CD4-positive, alpha-beta T cell treated with Interleukin-17A for 4 hours (primary cell): ENCODE data around the gene RPS6KA2.
A peak's percentile ranks its signal among the peaks of the same experiment; 100 is the strongest.

Source experiments
- DNase-seq: peaks from one replicate; pipeline ENCODE4 v3.0.0-alpha.2; 2020; ENCODE audit warnings: mixed read lengths

The RPS6KA2 gene

DNA sequence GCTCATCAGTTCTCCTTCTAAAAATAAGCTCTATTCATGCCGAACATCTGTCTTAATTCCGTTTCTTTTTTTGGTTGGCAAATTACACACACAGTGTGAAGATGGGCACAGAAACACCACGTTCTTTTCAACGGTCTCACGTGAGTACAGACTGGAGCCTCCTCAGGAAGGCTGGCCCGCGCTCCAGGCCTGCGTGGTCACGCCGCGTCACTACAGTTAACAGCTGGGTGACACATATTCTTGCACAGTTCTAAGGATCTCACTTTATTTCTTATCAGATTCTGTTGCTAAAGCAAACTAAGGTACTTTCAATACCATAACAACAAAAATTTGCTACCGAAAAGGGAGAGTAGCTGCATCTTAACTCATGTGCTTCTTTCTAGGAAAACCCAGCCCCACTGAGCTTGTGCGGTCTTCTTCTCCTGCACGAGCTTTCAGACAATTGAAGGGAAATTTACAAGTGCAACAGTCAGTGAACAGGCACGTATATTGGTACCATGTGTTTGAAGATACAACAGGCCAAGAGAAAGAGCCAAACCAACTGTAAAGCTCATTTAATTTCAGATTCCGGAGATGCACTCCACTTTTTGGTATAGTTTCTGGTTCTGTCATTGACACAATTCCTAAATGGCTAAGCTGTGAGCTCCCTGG is 188.7 kb downstream of the RPS6KA2 start:
- no peak for DNase-seq

DNA sequence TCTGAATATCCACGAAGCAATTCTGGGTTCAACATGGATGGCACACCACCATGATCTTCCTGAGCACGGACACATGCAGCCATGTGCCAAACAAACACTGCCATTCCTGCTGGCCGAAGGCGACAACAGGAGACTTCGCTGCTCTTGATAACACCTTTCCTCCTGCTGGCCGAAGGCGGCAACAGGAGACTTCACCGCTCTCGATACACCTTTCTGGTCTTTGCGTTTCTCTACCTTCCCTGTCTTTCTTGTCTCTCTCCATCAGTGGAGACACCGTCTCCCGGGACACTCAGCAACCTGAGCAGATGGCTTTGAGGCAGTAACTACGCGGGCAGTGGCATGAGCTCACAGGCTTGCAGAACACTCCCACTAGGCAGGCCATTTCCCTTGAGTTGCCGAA is 189.4 kb downstream of the RPS6KA2 start:
- no peak for DNase-seq

DNA sequence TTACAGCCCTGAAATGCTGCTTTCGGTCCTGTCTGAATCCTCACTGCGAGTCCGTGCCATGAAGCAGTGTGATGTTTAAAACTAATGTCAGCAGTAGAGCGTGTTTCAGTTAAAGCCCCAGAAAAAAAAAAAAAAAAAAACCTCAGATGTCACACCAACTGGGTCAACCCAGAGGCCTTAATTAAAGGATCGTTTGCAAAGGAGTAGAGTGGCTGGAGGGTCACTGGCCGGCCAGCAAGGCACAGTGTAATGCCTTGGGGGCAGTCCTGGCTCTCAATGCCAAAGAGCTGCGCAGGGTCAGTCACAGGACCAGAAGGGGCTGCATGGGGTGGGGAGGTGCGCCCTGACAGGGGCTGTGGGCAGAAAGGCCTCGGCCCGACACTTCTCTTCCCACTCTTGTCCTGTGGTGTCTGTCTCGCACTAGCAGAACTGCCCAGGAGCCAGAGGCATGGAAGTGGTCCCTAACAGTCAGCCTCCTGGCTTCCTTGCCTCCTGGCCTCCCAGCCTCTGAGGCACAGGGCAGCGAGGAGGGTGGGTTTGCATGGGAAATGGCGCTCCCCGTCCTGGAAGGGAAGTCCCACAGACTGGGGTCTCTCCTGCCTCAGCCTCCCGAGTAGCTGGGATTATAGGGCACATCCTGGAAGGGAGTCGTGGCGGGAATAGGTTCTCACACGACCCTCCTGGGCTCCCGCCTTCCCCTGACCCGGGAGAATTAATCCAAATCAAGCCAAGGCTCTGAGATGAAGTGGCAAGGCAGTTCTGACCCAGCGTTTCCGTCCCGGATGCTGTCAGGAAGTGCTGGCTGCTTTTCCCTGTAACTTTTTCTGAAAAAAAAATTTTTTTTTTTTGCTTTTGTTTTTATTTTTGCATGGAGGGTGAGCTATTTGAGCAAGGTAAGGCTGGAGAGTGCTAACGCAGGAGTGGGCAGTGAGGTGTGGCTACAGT is 190.6 kb downstream of the RPS6KA2 start:
- DNase-seq, result no peak

DNA sequence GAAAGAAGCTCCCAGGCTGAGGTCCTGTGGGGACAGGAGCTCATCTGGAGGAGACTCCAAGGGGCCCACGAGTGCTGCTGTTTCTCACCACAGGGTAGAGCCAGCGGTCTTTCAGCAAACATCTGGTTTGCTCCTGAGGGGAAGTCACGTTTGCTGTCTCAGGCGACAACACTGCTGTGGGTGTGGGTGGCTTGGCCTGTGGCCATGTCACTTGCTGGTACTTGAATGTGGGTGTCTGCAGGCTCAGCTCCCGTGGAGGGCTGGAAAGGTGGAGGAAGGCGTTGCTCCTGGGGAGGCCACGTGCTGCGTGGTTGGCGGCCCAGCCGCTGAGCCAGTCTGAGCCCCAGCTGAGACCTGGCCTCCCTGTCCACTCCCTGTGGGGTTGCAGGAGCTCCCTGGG is 191.5 kb downstream of the RPS6KA2 start:
- DNase-seq, result peak; percentile 70

DNA sequence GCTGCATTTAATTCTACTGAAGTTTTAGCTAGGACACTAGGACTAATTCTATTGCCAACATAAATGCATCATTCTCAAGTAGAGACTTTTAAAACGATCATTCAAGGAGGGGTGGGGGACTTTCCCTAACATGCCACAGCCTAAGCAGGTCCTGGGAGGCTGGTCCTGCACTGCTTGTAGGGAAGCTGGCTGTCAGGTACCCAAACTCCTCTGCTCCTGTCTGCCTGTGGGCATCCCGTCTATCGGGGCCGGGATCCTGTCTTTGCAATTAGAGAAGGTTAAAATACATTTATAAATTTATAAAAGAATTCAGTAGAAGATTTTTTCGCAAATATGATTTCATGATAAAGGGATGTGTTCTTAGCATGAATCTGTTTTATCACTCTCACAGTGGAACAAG is 192.7 kb downstream of the RPS6KA2 start:
- DNase-seq, result no peak

DNA sequence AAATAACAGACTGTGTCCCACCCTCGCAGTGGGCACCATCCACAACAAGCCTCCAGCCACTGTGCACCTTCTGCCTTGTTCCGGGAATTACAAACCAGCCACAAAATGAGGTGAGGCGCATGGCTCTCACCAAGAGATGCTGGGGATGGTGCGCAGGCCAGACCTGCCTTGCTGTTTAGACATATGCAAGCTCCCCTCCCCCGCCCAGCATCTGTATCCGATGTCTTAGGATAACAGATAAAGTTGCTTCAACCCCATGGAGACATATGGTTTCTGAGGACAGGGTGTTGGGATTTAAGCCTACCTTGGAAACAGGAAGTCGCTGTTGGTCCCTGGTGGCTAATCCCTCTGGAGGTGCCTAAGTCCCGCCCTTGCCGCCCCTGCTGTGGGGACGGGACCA is 194.0 kb downstream of the RPS6KA2 start:
- DNase-seq, result no peak

DNA sequence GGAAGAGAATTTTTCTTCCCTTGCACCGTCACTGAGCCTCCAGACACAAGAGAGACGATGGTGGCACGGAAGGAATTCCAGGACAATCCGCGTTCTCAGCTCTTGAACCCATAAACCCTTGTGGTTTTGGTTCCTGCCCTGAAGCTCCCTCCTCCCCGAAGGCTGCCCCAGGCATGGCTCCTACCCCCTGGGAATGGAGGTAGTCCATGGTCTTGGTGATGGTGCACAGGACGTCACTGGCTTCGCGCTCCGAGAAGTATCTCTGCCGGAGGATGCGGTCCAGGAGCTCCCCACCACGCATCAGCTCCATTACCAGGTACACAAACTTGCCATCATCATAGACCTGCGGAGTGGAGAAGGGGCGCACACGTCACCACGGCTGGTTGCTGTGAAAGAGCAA is 196.8 kb downstream of the RPS6KA2 start:
- DNase-seq, result no peak

DNA sequence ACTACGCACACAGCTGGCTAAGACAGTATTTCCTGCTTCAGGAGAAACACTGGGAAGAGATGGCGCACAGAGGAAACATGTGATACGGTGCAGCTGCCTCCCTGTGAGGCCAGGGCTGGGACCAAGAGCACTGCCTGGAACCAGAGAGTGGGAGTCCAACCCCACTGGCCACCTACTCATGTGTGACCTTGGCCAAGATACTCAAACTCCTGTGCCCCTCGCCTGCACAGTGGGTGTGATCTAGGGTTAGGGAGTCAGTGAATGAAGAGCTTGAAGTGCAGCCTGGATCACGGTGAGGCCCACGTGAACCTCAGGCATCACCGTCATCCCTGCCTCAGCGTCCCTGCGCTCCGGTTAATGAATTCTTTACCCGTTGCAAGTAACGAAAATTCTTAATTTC is 202.6 kb downstream of the RPS6KA2 start:
- DNase-seq, result no peak

DNA sequence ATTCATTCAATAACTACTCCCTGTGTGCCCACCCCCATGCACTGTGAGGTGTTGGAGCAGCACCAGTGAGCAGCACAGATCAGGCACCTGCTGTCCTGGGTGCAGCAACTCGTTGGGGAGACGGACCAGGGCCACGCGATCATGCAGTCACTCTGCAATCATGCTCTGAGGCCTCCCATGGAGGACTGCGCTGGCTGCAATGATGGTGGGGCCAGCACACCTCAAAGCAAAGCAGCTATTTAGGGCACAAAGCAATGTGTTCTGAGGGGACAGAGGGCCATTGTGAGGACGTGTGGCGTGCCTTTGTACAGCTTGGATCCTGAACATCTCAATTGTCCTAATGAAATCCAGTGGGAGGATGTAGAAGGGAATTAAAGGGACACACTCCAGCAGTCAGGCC is 203.3 kb downstream of the RPS6KA2 start:
- no peak for DNase-seq

DNA sequence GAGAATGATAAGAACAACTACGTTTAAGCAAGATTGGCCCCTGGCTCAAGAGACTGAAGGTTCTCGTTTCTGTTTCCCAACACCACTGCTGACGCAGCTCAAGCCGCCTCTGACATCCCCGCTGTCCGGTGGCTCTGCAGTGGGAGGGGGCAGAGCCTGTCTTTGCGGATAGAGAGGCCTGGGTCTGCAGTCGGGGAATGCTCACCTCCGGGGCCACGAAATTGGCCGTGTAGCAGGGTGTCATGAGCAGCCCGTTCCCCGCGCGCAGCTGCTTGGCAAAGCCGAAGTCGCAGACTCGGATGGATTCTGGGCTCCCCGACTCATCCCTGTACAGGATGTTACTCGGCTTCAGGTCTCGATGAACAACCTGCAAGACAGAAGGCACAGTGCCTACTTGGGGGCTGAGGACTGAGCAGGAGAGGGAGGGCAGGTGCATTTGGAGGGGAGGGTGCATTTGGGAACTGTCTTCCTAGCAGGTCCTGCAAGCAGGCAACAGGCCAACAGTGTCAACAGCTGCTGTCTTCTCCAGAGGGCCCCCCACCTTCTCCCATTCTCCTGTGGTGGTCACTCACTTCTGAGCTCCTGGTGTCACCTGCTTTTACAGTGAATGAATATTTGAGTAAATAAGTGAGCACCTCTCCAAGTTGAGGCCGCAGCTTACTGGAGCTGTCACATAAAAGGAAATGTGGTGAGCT is 203.9 kb downstream of the RPS6KA2 start:
- no peak for DNase-seq

DNA sequence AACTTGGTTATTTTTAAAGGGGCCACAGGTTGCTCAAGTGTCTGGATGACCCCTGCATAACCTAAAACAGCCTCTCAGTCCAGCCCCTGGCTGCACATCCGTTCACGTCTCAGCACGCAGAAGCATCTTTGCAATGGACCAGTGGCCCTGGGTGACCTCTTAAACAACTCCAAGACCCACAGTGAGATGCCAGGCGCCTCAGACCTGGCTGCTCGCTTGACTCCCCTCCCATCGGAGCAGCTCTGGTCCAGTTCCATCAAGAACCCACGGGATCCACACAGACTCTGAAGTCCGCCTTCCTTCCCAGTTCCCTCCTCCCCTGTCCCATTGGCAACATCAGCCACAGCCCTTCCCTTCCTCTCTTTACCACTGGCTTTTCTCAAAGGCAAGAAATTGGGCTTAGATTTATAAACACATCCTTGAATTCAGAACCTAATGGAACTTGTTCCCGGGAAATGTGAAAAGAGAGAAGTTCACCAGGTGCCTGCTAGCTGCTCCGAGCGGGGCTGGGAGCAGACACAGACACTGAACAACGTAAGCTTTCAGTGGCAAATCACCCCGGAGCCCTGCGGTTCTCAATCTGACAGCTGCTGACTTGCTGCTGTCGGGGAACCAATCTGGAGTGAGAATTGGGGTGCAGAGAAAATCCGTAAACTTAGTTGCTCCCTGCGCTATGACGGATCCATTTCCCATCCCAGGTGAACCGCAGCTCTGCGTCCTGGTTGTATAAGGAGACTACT is 204.7 kb downstream of the RPS6KA2 start:
- DNase-seq, result no peak

DNA sequence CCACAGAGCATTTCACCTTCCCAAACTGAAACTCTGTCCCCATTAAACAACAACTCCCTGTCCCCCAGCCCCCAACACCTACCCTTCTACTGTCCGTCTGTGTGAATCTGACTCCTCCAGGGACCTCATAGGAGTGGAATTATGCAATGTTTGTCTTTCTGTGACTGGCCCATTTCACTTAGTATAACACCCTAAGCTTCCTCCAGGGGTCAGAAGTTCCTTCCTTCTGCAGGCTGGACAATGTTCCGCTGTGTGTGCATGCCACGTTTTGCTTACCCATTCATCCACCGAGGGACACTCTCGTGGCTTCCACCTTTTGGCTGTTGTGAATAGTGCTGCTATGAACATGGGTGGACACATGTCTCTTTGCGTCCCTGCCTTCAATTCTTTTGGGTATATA is 206.7 kb downstream of the RPS6KA2 start:
- DNase-seq, result no peak

DNA sequence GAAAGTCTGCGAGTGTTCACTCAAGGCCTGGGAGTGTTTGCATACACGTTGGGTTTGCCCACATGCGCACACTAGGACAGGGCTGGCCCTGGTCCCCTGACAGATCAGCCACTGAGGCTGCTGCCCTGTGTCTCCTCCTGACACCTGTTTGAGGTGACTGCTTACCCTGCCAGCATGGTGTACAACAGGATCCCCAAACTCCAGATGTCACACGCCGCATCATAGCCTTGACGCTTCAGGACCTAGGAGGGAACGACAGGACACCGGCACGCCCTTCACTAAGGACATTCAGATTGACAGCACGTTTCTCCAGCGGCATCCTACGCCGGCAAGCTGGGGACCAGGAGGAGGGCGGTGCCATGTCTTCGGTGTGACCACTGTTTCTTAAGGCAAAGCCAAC is 207.3 kb downstream of the RPS6KA2 start:
- DNase-seq, result no peak

DNA sequence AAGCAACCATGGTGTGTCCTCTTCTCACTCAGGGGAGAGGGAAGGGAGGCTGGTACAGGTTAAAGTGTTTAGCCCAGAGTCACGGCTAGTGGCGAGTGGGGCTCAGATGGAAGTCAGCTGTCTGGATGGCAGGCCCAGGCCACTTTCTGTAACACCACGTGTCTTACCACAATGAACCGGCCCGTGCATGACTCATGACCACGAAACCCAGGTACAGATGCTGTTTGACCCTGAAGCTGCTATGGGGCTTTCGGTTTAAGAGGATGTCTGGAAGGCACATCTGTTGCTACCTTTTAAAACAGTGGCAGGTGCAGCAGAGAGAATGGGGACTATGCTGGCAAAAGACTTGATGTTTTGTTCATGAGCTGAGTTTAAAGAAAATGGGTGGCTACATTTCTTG is 207.8 kb downstream of the RPS6KA2 start:
- DNase-seq, result peak; percentile 79

DNA sequence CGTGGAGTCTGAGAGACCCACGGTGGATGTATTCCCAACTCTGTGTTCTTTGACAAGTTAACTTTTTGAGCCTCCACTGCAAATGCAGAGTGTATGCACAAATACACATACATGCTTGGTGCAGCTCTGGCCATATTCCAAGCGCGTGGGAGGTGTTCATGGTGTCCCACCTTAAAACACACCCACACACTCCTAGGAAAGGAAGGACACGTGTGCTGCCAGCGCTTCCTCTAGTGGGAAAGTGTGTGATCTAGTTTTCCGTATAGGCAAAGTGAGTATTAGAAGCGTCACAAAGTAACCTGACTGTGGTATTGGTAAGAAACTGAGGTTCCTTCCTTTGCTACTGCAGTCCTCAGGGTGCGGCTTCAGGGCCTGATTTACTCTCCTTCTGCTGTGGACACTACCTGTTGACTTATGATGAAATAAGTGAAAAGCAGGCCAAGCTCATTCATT is 208.3 kb downstream of the RPS6KA2 start:
- DNase-seq, result peak; percentile 32

DNA sequence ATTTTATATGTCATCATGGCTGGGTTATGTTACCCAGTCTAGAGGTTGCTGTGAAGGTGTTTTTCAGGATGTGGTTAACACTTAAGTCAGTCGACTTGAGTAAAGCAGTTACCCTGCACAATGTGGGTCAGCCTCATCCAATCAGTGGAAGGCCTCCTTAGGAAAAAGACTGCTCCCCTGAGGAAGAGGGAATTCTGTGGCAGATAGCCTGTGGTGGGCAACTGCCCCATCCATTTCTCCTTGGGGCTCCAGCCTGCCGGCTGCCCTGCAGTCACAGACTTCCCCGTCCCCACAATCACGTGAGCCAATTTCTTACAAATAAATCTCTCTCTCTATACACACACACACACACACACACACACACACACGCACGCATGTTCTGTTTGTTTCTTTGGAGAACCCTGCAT is 209.8 kb downstream of the RPS6KA2 start:
- DNase-seq, result peak; percentile 73

DNA sequence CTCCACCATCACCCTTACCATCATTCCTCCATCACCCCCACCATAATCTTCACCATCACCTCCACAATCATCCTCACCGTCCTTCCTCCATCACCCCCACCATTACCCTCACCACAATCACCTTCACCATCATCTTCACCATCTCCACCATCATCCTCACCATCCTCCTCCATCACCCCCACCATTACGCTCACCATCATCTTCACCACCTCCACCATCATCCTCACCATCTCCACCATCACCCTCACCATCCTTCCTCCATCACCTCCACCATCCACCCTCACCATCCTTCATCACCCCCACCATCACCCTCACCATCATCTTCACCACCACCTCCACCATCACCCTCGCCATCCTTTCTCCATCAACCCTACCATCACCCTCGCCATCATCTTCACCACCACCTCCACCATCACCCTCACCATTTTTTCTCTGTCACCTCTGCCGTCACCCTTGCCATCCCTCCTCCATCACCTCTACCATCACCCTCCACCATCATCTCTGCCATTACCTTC is 211.2 kb downstream of the RPS6KA2 start:
- no peak for DNase-seq

DNA sequence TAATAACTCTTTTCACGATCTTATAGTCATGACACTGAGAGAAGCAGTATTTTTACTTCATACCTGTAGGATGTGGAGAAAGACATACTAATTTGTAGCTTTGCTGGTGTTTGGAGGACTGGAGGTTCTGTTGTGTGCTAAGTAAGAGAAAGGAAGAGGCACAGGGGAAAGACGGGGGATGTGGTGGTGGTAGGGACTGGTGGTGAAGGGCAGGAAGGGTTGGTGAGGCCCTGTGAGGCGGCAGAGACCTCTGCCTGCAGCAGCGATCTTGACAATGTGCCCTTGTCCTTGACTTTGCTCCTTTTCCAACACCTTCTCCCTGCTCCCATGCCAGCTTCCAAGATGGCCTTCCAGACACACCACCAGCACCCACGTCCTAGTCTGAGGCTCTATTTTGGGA is 211.7 kb downstream of the RPS6KA2 start:
- peak; percentile 76 for DNase-seq

DNA sequence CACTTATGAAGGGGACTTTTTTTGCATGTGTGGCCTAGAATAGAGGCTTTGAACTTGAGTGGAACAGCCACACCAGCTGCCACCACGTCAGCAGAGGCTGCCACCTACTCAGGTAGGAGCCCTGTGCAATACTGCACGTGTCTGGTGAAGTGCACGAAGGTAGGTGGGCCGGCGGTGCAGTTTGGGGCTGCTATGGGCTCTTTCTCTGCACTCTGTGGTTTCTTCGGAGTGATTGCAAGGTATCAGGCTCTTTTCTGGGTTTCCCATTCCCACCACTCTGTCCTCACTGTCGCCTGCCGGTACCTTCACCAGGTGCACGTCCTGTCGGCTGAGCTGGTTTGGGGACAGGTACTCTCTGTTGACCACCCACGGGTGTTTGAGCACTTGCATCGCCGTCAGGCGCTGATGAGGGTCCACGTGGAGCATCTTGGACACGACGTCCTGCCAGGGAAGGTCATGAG is 213.5 kb downstream of the RPS6KA2 start:
- peak; percentile 45 for DNase-seq

DNA sequence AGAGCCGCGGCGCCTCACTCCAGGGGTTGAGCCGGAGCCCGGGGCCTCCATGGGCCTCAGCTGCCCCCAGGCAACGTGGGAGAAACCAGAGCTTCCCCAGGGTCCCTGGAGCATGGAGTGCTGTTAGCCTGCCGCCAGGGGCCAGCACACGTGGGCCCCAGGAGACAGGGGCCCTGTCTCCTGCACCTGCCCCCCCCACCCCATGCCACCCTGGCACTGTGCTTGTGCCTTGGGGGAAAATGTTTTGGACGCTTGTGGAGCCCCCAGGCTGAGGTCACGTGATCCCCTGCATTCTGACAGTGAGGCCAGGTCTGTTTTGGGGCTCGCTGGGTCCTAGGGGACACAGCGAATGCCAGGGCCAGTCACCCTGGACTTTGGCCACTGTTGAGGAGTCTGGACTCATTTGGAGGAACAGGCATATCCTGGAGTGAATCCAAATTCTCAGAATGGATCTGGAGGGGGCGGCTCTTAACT is 214.1 kb downstream of the RPS6KA2 start:
- DNase-seq, result no peak

DNA sequence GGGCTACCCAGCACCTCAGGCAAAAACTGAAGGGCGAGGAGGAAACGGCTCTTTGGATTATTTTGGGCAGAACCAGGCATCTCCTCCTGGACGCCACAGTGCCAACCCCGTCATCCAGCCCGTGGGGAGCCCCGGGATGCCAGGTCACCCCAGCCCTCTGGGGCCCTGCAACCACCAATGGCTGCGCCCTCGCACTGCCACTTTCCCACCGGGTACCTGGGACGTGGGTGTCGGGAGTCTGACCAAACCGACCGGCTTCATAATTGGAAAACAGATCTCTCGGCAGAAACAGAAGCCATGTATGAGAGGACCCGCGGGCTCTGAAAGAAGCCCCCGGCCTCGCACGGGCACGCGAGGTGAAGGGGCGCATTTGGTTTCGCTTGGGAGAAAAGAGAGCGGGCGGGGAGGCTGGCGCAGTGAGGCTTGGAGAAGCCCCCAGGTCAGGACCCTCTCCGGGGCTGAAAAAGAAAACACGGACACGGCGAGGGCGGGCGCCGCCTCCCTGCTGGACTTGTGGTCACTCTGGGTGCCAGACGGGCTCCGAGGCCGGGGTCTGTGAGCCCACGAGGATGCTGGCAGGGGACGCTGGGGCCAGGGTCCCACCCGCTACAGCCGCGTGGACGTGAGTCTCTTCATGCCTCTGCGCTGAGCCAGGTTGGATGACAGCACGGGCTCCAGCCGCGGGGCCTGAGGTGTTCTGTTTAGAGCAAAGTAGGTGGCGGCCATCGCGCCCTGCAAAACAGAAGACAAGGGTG is 214.7 kb downstream of the RPS6KA2 start:
- DNase-seq, result no peak

DNA sequence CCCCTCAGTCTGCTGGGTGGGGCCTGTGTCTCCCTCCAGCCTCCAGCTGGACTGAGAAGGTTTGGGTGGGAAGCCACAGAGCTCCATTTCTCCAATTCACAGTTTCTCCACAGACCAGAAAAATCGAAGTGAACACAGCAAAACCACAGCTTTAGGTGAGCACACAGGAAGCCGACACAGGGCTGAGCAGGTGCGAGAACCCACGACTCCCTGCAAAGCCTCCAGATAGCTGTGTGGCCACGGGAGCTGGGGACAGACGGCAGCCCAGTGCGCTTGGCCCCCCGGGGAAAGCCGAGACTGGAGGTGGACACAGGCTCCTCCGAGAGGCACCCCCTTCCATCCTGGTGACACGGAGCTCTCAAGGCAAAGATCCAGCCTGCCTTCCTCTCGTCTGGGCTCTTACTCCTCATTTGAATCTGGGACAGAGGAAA is 215.3 kb downstream of the RPS6KA2 start:
- peak; percentile 73 for DNase-seq
